Smooth muscle cell of the brain vasculature (primary cell): ENCODE results near the gene WNT7B.

Experiments
- DNase-seq: peaks from one replicate; pipeline ENCODE4 v3.0.0-alpha.2; 2012; ENCODE audit warnings: low read depth, low spot score

Gene WNT7B

GRCh38 chr22:45889093-45889538, 87.8 kb downstream of the WNT7B start:
- no peak for DNase-seq

GRCh38 chr22:45888221-45889092, 88.5 kb downstream of the WNT7B start:
- DNase-seq = no peak

- no peak for DNase-seq
Observed at GRCh38 chr22:45887202-45888131, 89.5 kb downstream of the WNT7B start.

GRCh38 chr22:45886540-45886939, 90.4 kb downstream of the WNT7B start:
- DNase-seq = no peak

GRCh38 chr22:45885941-45886395, 91.0 kb downstream of the WNT7B start:
- DNase-seq = no peak

GRCh38 chr22:45885171-45885840, 91.7 kb downstream of the WNT7B start:
- DNase-seq = no peak

- DNase-seq = no peak
Observed at GRCh38 chr22:45884201-45885062, 92.5 kb downstream of the WNT7B start.

- no peak for DNase-seq
Observed at GRCh38 chr22:45883811-45884170, 93.2 kb downstream of the WNT7B start.

- DNase-seq = no peak
Observed at GRCh38 chr22:45882881-45883810, 93.8 kb downstream of the WNT7B start.

- no peak for DNase-seq
Observed at GRCh38 chr22:45881524-45881875, 95.5 kb downstream of the WNT7B start.

- no peak for DNase-seq
Observed at GRCh38 chr22:45880716-45881523, 96.0 kb downstream of the WNT7B start.

- no peak for DNase-seq
Observed at GRCh38 chr22:45880091-45880715, 96.8 kb downstream of the WNT7B start.

GRCh38 chr22:45879552-45879949, 97.4 kb downstream of the WNT7B start:
- DNase-seq = no peak

- no peak for DNase-seq
Observed at GRCh38 chr22:45878901-45879551, 97.9 kb downstream of the WNT7B start.

GRCh38 chr22:45878051-45878781, 98.7 kb downstream of the WNT7B start:
- no peak for DNase-seq

- DNase-seq = no peak
Observed at GRCh38 chr22:45877651-45878050, 99.3 kb downstream of the WNT7B start.

GRCh38 chr22:45877036-45877380, 100.0 kb downstream of the WNT7B start:
- DNase-seq = no peak
